ENCODE results near the gene SYF2. TPM values are rescaled to one million over a fixed set of nuclear protein-coding genes. Genes with fewer than 3 reads are reported as not detected.

SYF2 gene
- total and polyA plus RNA-seq, 12 donors = 34.8 to 86.3 (median 56.5) TPM

DNA sequence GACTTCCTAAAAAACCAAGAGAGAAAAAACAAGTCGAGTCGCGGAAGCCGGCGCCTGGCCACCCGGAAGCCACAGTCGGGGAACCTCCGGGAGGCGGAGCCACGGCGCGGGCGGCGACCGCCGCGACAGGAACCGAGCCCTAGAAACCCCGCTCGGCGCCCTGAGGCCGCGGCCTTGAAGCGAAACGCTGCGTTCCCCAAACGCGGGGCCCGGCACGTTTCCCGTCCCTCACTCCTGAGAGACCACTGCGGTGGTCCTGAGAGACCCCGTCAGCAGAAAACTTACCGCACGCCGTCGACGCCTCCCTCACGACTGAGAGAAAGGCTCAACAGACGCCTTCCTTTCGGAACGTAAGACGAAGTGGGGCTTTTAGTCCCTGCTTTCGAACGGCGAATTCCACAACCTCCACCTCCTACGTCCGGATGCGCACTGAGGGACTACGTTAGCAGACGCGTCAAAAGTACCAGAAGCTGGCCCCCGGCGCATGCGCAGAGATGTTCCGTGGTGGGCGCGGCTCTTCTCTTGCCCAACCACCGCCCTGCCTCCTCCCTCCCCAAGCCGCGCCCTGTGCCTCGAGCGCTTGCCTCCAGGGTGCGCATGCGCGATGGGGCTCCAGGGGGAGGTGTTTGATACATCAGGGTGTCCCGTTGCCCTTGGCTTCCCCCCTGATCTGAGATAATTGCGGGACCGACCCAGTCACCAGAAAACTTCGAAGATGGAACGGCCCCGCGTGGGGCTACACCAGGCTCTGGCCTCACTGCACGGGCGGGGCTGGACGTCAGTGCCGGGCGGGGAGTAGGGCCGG is 14.9 kb upstream of the SYF2 start, which contains the start of gene RSRP1:
RSRP1 (minus strand) TSS at position 431 of the 805 bp plus-strand sequence. CDS start 491 bp downstream, outside the sequence.
- Histone ChIP-seq H3K27ac (peak within 1 kb of the TSS; percentile 95 to 100 (median 99)), H3K4me1 (replicated peaks in 1 of 2) (peaks cover 16 to 34% of the 10 kb centered on the region in 2 donors), H3K4me3 (peak within 1 kb of the TSS; percentile 62 to 98 (median 82)), H3K27me3 (no peaks in the 10 kb centered on the region), H3K9me3 (replicated peaks in 1 of 3) (no peaks in the 10 kb centered on the region), H3K36me3 (replicated peaks in 1 of 2) (peaks cover 0 to 34% of the 10 kb centered on the region in 2 donors)
- peak; percentile 99 to 100 (median 99) for DNase-seq
- peak; percentile 99 to 100 for TF ChIP-seq POLR2A (IDR thresholded peaks at IDR 0.05)
- TF ChIP-seq, protein P1, sequence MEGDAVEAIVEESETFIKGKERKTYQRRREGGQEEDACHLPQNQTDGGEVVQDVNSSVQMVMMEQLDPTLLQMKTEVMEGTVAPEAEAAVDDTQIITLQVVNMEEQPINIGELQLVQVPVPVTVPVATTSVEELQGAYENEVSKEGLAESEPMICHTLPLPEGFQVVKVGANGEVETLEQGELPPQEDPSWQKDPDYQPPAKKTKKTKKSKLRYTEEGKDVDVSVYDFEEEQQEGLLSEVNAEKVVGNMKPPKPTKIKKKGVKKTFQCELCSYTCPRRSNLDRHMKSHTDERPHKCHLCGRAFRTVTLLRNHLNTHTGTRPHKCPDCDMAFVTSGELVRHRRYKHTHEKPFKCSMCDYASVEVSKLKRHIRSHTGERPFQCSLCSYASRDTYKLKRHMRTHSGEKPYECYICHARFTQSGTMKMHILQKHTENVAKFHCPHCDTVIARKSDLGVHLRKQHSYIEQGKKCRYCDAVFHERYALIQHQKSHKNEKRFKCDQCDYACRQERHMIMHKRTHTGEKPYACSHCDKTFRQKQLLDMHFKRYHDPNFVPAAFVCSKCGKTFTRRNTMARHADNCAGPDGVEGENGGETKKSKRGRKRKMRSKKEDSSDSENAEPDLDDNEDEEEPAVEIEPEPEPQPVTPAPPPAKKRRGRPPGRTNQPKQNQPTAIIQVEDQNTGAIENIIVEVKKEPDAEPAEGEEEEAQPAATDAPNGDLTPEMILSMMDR (IDR thresholded peaks at IDR 0.05) = peak in 5 of 6 experiments; percentile 6 to 23 (median 20)
- intact Hi-C loops (cut with DNase I) = no loop called here
- WGBS, 4 donors = 0 to 1% (median 0%) methylated on average over 21 to 79 of the region's 79 CpGs

DNA sequence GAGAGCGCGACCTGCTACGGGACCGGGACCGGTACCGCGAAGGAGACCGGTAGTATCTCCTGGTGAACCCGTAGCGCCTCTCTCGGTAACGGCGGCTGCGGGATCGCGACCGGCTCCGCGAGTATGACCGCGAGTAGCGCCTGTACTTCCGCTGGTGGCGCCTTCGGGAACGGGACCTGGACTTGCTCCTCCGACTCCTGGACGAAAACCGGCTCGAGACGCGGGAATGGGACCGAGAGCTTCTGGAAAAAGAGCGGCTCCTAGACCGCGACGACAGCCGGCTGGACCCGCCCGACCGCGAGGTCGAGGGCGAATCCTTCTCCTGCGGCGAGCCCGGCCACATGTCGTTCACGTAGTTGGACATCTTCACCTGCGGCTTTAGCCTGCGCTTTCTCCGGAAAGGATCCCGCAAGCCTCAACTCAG is 14.3 kb upstream of the SYF2 start:
- H3K36me3 ChIP-seq (replicated peaks in 1 of 2) = peaks cover 0 to 40% of the 10 kb centered on the region in 2 donors

DNA sequence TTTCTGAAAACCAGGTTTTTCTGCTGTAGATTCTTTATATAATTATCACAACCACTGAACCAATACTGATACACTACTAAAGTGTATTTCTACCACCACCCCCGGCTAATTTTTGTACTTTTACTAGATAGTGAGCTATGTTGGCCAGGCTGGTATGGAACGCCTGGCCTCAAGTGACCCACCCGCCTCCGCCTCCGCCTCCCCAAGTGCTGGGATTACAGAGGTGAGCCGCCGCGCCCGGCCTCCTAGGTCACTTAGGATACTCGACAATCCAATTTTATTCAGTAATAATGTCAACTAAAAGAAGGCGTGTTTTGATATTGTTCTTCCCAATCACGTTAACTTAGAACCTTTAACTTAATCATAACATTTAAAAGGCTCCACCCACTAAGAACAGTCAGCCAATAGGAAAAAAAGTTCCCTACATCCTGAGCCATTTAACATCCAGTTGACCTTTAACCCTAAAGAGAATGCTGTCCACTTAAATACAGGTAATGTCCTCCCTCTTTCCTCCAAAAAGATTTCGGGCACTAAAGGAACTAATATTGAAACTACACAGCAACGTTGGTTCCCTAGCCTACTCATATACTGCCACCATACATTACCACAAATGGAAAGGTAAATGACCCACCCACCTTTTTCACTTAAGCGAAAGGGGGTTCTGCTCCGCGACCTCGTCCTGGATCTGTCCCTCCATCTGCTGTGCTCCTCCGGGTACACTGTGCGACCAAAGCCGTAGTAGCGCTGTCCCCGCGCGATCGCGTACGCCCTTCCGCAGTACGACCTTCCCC is 13.7 kb upstream of the SYF2 start:
- no peak for TF ChIP-seq POLR2A (IDR thresholded peaks at IDR 0.05)
- TF ChIP-seq, protein P1 (IDR thresholded peaks at IDR 0.05) = no peak
- Histone ChIP-seq H3K4me3 (peak overlapping the region; percentile 62 to 98 (median 82)), H3K4me1 (replicated peaks in 1 of 2) (peaks cover 16 to 37% of the 10 kb centered on the region in 2 donors), H3K36me3 (replicated peaks in 1 of 2) (peaks cover 0 to 45% of the 10 kb centered on the region in 2 donors), H3K9me3 (replicated peaks in 1 of 3) (no peaks in the 10 kb centered on the region), H3K27ac (peak overlapping the region; percentile 95 to 100 (median 99)), H3K27me3 (no peaks in the 10 kb centered on the region)
- 17 to 38% (median 26%) methylated on average over 17 to 30 of the region's 30 CpGs for WGBS, 4 donors
- intact Hi-C loops (cut with DNase I) = no loop called here
- peak in 3 of 7 donors; percentile 34 to 68 (median 38) for DNase-seq

More for the DNA sequence above, 14.3 kb upstream of the SYF2 start:
- peak; percentile 47 to 73 (median 54) for DNase-seq
- 0 to 1% (median 0%) methylated on average over 23 to 53 of the region's 53 CpGs; no CpG with 5 or more reads in 1 of the 4 donors for WGBS, 4 donors
- H3K9me3 ChIP-seq (replicated peaks in 1 of 3) = no peaks in the 10 kb centered on the region
- no peak for TF ChIP-seq POLR2A (IDR thresholded peaks at IDR 0.05)
- TF ChIP-seq, protein P1 (IDR thresholded peaks at IDR 0.05) = no peak
- peak overlapping the region; percentile 62 to 98 (median 82) for H3K4me3 ChIP-seq
- intact Hi-C loops (cut with DNase I) = no loop called here
- no peaks in the 10 kb centered on the region for H3K27me3 ChIP-seq
- peaks cover 16 to 34% of the 10 kb centered on the region in 2 donors for H3K4me1 ChIP-seq (replicated peaks in 1 of 2)
- peak overlapping the region; percentile 95 to 100 (median 99) for H3K27ac ChIP-seq

DNA sequence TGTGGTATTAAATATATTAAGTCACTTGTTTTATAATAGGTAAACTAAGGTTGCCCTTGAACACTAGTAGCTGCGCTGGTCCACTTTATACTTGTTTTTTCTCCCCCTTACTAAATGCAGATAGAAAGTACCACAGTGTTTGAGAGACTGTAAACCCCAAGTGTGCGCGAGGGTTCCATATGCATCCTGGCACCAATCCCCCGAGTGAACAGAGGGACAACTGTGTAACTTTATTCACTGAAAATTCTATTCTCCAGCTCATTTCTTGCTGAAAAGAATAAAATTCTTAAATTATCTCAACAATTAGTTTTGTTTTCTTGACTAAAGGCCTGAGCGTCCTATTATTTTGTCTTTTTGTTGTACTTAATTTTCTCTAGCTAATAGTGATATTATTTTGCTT is 13.1 kb upstream of the SYF2 start:
- Histone ChIP-seq H3K36me3 (replicated peaks in 1 of 2) (peaks cover 0 to 45% of the 10 kb centered on the region in 2 donors), H3K9me3 (replicated peaks in 1 of 3) (no peaks in the 10 kb centered on the region), H3K4me1 (replicated peaks in 1 of 2) (peaks cover 21 to 44% of the 10 kb centered on the region in 2 donors), H3K27ac (no peak overlapping the region), H3K4me3 (peak overlapping the region in 1 of 4 donors; percentile 68), H3K27me3 (no peaks in the 10 kb centered on the region)
- peak in 1 of 7 donors; percentile 48 for DNase-seq
- no peak for TF ChIP-seq POLR2A (IDR thresholded peaks at IDR 0.05)
- TF ChIP-seq, protein P1 (IDR thresholded peaks at IDR 0.05) = no peak
- intact Hi-C loops (cut with DNase I) = no loop called here
- WGBS, 4 donors = 66 to 78% (median 69%) methylated on average over 5 of the region's 5 CpGs

All from adrenal gland (tissue), 12 donors.